Fibroblast of skin of abdomen (primary cell): Measurements from ENCODE around the gene METTL24.
"Not testable (repeated sequence)": the region's sequence is repeated elsewhere in the genome, so short reads cannot be mapped to it uniquely, and the experiment has no call there.

ENCODE experiments used
- DNase-seq: peaks from one replicate; pipeline ENCODE4 v3.0.0-alpha.2; 2013

METTL24 gene

DNA sequence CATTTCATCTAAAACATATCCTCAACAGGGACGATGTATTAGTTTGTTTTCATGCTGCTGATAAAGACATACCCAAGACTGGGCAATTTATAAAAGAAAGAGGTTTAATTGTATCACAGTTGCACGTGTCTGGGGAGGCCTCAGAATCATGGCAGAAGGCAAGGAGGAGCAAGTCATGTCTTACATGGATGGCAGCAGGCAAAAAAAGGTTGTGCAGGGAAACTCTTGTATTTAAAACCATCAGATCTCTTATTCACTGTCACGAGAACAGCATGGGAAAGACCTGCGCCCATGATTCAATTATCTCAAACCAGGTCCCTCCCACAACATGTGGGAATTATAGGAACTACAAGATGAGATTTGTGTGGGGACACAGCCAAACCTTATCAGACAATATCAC lies 48.7 kb downstream of the METTL24 start:
- DNase-seq: not testable (repeated sequence)

- no peak for DNase-seq
Measured at GRCh38 chr6:110307368-110307767, 50.8 kb downstream of the METTL24 start.

GRCh38 chr6:110305832-110306231 lies 52.3 kb downstream of the METTL24 start:
- DNase-seq: not testable (repeated sequence)

DNA sequence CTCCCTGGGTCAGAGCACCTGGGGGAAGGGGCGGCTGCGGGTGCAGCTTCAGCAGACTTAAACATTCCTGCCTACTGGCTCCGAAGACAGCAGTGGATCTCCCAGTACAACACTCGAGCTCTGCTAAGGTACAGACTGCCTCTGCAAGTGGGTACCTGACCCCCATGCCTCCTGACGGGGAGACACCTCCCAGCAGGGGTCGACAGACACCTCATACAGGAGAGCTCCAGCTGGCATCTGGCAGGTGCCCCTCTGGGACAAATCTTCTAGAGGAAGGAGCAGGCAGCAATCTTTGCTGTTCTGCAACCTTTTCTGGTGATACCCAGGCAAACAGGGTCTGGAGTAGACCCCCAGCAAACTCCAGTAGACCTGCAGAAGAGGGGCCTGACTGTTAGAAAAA lies 54.5 kb downstream of the METTL24 start:
- not testable (repeated sequence) for DNase-seq

- no peak for DNase-seq
Measured at GRCh38 chr6:110298916-110299315, 59.2 kb downstream of the METTL24 start.

DNA sequence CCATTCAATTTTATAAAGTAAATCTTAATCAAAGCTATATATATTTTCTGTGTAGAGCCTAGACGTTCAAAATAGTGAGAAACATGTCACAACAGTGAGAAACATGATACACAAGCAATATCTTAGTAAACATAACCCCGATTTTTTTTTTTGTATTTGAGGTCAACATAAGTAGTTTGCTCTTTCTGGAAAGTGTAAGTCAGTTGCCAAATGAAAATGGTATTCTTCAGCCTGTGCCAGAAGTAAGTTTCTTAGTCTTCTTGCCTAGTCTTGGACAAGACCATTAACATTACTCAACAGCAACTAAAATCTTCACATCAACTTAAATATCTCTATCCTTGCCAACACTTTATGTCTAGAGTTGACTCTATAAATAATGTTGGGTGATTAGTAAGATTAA lies 59.7 kb downstream of the METTL24 start:
- no peak for DNase-seq

DNA sequence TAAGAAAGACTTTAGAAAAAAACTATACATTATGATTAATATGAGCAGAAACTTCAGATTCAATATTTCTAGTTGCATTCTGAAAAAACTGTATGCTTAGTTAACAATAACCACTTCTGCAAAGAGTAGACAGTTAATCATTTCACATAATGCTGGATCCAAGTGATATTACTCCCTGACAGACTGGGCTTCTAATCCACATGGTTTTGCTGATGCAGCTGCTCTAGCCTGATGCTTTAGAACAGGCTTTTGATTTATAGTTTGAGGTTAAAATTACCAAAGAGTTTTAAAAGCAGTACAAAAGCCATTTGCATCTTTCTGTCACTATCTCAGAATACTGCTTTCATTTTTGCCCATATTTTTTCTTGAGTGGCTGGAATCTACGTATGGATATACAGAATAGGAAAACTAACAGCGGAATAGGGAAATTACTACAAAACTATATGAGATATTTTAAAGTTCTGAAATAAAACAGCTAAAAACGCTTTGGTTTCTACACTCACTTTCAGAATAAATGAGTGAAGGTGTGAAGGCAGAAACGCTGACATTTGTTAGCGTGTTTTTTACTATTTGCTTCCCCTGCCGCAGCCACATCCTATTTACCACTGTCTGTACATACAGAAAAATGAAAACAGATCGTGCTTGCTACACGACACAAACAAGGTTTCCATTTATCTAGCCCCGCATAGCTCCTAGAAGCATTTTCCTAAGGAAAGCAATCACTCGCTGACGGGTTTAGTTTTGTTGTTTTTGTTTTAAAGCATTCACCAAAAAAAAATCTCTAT lies 61.7 kb downstream of the METTL24 start:
- DNase-seq: peak; percentile 6

- DNase-seq: no peak
Measured at GRCh38 chr6:110295451-110296165, 62.5 kb downstream of the METTL24 start.

- no peak for DNase-seq
Measured at GRCh38 chr6:110287462-110288341, 70.4 kb downstream of the METTL24 start.

DNA sequence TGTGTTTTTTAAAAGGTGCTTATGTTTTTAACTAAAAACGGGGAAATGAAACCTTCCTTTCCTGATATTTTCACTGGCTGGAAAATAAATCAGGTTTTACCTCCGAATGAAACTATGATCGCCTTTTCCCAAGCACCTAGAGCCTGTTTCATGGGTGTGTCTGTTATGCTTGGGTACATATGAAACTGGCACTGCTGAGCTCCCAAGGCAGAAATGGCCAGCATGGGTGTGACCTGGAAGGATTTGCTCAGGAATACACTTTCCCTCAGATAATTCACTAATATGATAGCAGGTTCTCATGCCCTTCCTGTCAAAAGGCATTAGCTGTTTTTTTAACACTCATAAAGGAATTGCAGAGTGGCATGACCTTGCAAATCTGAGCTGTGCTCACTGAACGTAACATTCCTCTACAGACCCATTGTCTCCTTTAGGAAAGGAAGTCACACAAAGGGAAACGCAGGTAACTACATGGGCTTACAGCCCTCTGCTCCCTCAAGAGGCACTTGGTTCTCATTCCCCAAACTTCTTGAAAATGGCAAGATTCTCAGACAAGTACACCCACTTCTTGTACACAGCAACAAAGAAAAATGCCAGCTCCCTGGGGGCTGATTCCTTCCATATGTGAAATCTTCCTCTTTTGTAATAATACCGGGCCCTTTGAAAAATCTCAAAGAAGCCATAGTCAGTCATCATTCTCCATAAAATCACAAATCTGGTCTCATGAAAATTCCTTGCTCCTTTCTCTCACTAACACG lies 72.7 kb downstream of the METTL24 start:
- no peak for DNase-seq

DNA sequence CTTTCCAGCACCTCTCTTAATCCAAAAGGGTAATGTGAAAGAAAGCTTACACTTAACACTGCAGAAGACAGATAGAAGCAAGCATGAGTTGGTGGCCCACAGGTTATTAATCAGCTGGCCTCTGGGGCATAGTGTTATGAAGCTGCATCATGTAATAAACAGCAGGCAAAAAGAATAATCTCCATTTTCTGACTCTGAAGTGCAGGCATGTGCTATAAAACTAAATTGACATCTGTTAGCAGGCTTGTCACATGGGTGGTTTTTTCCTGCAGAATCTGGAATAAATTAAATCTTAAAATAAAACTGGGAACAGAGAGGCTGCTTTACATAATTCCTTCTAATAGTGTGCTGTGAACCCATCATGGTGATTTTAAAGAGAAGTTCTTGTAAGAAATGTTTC lies 73.3 kb downstream of the METTL24 start:
- no peak for DNase-seq

DNA sequence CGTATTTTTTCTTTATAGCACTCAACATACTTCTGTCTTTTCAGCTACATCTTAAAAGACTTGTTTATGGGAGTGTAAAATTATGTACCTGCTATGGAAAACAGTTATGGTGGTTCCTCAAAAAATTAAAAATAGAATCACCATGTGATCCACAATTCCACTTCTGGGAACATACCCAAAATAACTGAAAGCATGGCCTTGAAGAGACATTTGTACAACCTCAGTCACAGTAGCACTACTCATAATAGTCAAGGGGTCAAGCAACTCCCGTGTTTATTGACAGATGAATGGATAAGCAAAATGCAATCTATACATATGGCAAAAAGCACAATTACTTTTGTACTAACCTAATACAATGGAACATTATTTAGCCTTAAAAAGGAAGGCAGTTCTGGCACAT lies 74.5 kb downstream of the METTL24 start:
- DNase-seq: no peak

DNA sequence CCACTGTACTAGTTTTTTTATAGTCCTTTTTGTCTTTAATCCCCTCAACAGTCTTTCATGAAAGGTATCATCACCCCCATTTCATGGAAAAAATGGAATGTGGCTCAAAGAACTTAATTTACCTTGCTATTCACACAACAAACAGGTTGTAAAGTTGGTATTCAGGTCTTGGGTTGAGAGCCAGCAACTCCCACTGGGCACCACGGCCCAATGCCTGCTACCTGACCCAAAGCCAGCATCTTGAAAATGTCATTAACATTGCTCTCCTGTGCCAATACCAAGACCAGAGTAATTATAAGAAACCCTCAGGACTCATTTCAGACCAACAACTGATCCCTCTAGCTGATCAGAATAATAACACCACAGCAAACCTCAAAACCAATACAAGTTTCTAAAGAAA lies 75.7 kb downstream of the METTL24 start:
- no peak for DNase-seq

- DNase-seq: no peak
Measured at GRCh38 chr6:110277100-110277665, 81.0 kb downstream of the METTL24 start.

DNA sequence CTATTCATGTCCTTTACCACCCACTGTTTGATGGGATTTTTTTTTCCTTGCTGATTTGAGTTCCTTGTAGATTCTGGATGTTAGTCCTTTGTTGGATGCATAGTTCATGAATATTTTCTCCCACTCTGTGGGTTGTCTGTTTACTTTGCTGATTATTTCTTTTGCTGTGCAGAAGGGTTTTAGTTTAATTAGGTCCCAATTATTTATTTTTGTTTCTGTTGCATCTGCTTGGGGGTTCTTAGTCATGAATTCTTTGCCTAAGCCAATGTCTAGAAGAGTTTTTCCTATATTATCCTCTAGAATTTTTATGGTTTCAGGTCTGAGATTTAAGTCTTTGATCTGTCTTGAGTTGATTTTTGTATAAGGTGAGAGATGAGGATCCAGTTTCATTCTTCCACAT lies 85.4 kb downstream of the METTL24 start:
- DNase-seq: not testable (repeated sequence)

GRCh38 chr6:110271732-110272022 lies 86.5 kb downstream of the METTL24 start:
- DNase-seq: no peak

GRCh38 chr6:110270165-110270564 lies 88.0 kb downstream of the METTL24 start:
- peak; percentile 37 for DNase-seq

GRCh38 chr6:110269623-110270022 lies 88.5 kb downstream of the METTL24 start:
- no peak for DNase-seq

DNA sequence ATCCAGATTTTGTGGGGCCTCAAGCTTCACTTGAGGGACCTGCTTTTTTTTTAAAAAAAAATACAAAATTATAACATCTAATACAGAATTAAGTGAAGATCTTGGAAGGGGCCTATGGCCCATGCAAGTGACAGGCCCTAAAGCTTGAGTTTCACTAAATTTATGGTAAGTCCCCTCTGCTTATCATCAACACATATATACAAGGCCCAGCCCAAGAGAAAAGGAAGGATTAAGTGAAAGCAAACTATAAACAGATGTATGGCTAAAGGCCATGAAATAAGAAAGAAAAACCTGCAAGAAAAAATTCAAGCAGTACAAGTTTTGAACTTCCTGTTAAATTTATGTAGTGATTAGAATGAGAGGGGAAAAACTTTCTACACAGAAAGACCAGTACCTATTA lies 91.2 kb downstream of the METTL24 start:
- DNase-seq: no peak

- DNase-seq: no peak
Measured at GRCh38 chr6:110265273-110265672, 92.9 kb downstream of the METTL24 start.

- DNase-seq: no peak
Measured at GRCh38 chr6:110256366-110256765, 101.8 kb downstream of the METTL24 start.

GRCh38 chr6:110255211-110255750 lies 102.9 kb downstream of the METTL24 start:
- DNase-seq: peak; percentile 22
